KOPT-K1 (cell line): Measurements from ENCODE around the gene SPSB1.
"Not testable (repeated sequence)": the region's sequence is repeated elsewhere in the genome, so short reads cannot be mapped to it uniquely, and the experiment has no call there.

Experiments
- H3K27ac ChIP-seq: fragments of 200-600 bp; sonication (generic); 2 replicates; pipeline ENCODE4 v1.5.1; 2016; ENCODE audit warnings: antibody characterized with exemption, mild to moderate bottlenecking, low read depth, low read length; ENCODE audit not compliant: poor library complexity, severe bottlenecking
- H3K36me3 ChIP-seq: fragments of 200-600 bp; sonication (generic); 2 replicates; pipeline ENCODE4 v1.5.1; 2017; ENCODE audit warnings: antibody characterized with exemption, mild to moderate bottlenecking, low read length, moderate library complexity; ENCODE audit not compliant: insufficient read depth
- H3K9me3 ChIP-seq: fragments of 200-600 bp; sonication (generic); 2 replicates; pipeline ENCODE4 v1.5.1; 2017; ENCODE audit warnings: antibody characterized with exemption, low read length, mild to moderate bottlenecking; ENCODE audit not compliant: insufficient read depth, poor library complexity, severe bottlenecking

Gene SPSB1

DNA sequence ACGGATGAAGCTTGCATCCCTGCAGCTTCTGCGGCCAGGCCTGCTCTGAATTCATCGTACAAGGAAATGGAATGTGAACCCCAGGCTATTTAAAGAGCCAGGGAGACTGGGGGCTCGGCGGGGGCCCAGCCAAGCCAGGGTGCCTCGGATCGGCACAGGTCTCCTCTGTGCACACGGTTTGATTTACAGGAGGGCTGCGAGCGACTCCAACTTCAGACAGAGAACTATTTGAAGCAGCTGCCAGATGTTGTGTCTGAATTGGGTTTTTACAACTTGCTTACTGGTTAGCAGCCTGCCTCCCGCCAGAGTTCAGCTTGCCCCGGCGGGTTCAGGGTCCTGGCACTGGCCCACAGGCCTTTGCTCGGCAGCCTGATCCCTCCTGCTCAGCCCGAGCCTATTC, 83.2 kb downstream of the SPSB1 start:
- no peak overlapping the region for H3K27ac ChIP-seq
- no peaks in the 10 kb centered on the region for H3K36me3 ChIP-seq
- no peaks in the 10 kb centered on the region for H3K9me3 ChIP-seq

DNA sequence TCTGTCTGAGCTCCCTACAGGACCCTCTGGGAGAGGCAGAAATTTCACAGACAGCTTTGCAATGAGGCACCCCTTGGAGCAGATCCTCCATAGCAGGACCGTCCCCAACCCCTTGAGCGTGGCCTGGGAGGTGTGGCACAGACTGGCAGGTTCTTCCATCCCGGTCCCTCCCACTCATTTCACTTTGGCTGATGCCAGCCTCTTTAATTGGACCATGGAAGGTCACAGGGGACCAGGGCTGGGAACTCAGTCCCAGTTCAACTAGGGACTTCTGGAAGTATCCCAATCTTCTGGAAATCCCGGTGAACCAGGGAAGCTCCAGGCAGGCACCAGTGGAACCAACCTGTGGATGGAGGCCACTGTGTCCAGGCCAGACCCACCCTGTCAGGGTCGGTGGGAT, 83.7 kb downstream of the SPSB1 start:
- Histone ChIP-seq H3K36me3 (no peaks in the 10 kb centered on the region), H3K9me3 (no peaks in the 10 kb centered on the region), H3K27ac (no peak overlapping the region)

DNA sequence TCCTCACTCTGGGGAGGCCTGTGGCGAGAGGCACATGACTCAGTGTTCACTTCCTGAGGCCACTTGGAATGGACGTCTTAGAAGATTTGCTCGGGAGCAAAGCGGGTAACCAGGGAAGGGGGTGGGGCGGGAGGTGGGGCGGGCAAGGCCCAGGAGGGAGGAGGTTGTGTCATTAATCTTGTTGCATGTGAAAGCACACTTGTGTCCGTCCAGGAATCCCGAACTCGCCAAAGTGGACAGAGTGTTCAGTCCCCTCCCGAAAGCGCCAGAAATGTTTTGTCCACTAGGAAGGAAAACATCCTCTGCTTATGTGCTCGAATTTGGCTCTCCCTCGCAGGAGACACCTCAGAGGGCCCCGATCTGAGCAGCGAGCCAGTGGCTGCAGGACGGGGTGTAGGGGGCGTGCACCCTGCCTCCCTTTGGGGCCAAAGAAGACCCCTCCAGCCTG, 84.2 kb downstream of the SPSB1 start:
- Histone ChIP-seq H3K36me3 (no peaks in the 10 kb centered on the region), H3K9me3 (no peaks in the 10 kb centered on the region), H3K27ac (no peak overlapping the region)

DNA sequence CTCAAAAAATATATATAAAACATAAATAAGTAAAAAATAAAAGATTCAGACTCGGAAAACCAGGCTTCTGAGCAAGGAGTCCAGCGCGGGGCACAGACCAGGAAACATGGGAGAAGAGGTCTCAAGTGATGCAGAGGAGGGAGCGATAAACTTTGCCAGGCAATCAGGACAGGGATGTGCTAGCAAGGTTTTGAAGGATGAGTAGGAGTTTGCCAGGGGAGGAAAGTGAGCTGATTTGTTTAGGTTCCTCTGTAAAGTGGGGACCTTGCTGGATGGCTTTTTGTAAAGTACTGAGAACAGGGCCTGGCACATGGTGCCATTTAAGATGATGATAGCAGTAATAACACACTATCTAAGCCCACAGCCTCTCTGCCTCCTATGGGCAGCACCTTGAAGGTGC, 86.1 kb downstream of the SPSB1 start:
- Histone ChIP-seq H3K27ac (no peak overlapping the region), H3K36me3 (no peaks in the 10 kb centered on the region), H3K9me3 (no peaks in the 10 kb centered on the region)

DNA sequence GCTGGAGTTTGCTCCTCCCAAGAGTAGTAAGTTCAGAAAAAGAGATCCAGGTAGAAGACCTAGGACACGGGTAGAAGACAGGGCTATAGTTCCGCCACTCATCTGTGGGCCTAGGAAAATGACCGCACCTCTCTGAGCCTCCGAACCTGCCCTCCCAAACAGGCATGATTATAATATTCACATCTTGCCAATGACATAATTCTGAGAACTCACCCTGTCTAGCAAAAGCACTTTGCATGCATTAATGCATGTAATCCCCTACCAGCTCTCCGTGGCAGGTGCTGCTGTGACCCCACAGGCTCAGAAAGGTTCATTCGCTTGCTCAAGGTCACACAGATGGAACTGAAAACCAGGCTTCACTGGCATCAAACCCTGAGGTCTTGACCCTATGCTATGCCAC, 88.0 kb downstream of the SPSB1 start:
- no peaks in the 10 kb centered on the region for H3K36me3 ChIP-seq
- H3K9me3 ChIP-seq = no peaks in the 10 kb centered on the region
- no peak overlapping the region for H3K27ac ChIP-seq

DNA sequence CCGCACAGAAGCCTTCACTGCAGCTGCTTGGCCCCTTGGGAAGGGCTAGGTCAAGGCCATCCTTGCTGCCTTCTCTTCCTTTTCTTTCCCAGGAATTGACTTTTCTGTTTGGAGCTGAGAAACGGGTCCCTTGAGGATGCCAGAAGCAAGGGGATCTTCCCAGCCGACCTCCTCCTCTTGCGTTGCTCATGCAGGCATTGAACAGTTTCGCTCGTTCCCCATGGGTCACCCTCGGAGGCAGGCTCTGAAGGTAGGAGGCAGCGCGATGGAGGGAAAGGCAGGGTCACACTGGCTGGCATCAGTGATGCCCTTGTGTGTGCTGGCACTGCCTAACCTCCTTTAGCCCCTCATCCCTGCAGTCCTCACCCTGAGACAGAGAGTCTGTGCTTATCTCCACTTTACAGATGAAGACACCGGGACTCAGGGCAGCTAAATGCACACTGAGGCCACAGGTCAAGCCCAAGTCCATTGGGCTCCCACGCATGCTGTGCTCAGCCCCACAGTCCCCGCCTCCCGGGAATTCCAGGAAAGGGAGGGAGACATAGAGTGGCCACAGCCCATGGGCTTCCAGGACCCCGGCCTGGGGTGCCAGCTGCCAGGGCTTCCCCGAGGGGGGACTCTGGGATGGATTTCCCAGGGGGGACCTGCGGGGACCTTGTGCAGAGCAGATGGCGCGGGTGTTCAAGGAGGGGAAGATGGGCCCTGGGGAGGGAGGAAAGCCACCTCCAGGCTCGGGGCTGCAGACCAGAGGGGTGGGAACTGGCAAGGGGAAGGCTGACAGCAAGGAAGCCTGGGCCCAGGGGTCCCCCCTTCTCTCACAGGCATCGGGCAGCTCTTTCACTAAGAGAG, 90.2 kb downstream of the SPSB1 start:
- Histone ChIP-seq H3K27ac (no peak overlapping the region), H3K9me3 (no peaks in the 10 kb centered on the region), H3K36me3 (no peaks in the 10 kb centered on the region)

DNA sequence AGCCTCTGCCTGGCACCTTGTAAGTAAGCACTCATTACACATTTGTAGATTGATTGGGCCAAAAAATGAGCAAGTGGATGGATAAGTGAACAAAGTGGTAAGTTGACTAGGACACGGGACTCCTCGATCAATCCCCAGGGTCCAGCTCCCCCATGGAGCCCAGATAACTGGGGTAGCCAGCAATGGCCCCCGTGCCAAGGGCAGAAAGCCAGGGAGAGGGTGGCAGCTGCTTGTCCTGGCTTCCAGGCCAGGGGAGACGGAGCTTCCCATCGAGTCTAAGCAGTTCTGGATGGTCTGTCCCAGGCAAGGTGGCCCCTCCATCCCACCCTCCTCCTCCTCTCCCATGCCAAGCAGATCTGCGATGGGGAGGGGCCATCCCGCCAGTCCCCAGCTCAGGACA, 91.4 kb downstream of the SPSB1 start:
- Histone ChIP-seq H3K27ac (no peak overlapping the region), H3K9me3 (no peaks in the 10 kb centered on the region), H3K36me3 (no peaks in the 10 kb centered on the region)

DNA sequence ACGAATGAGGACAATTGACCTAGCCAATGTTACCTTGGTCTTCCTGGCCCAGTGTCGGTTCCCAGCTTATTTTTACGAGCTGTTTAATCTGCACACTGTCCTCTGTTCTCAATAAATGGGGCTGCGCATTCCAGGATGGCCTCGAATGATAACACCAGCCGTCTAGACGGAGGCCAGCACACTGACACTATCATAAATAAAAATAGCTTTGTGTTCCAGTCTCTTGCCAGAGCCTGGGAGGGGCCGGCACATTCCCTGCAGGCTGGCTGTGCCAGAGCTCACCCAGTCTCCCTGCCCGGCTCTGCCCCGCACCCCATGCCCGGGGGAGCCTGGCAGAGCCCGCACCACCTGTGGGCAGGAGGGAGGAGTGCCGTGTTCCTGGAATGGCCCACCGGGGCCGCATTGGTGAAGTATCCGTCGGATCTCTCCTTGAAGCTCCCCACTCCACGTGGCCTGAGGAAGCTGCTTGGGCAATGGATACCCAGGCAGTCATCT, 92.1 kb downstream of the SPSB1 start:
- Histone ChIP-seq H3K36me3 (no peaks in the 10 kb centered on the region), H3K27ac (no peak overlapping the region), H3K9me3 (no peaks in the 10 kb centered on the region)

DNA sequence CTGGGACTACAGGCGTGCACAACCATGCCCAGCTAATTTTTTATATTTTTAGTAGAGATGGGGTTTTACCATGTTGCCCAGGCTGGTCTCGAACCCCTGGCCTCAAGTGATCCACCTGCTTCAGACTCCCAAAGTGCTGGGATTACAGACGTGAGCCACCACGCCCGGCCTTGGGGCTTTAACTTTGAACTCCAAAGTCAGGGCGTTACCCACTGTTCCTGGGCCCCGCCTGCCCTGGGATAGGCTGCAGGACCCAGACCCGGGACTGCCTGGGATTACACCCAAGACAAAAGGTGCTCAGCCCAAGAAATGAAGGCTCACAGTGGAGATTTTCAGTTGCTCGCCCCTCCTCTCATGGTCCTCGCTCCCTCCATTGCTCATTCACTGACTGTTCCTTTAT, 92.7 kb downstream of the SPSB1 start:
- not testable (repeated sequence) for H3K27ac ChIP-seq, H3K9me3 ChIP-seq, H3K36me3 ChIP-seq

DNA sequence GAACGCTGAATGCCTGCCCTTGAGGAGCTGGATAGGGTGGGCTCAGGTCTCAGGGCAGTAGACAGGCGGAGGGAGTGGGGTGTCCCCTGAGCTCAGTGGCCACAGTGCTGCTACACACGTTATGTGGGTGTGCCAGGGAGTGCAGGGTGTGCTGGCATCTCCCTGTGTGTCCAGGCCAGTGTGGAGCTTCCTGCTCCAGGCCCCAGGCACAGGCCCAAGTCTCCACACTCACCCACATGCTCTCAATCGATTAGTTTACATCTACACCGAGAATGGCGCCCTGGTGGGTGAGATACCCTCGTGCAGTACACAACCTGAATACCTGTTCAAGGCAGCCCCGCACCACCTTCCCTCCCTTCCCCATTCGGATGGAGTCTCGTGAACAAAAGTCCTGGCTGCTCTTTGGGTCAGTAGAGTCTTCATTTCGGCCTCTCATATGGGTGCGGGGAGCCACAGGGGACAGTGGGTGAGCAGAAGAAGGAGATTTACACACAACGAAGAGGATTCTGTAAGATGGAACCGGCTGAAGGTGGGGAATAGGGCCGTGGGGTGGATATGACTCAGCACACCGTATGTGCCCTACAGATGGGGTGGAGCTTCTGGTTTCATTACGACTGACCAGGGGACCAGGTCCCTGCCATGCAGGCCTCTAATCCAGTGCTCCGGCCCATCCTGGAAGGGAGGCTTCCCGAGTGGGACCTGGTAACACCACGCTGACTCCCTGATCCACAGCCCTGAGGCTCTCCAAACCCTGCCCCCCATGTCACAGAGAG, 93.3 kb downstream of the SPSB1 start:
- no peaks in the 10 kb centered on the region for H3K9me3 ChIP-seq
- no peaks in the 10 kb centered on the region for H3K36me3 ChIP-seq
- no peak overlapping the region for H3K27ac ChIP-seq

DNA sequence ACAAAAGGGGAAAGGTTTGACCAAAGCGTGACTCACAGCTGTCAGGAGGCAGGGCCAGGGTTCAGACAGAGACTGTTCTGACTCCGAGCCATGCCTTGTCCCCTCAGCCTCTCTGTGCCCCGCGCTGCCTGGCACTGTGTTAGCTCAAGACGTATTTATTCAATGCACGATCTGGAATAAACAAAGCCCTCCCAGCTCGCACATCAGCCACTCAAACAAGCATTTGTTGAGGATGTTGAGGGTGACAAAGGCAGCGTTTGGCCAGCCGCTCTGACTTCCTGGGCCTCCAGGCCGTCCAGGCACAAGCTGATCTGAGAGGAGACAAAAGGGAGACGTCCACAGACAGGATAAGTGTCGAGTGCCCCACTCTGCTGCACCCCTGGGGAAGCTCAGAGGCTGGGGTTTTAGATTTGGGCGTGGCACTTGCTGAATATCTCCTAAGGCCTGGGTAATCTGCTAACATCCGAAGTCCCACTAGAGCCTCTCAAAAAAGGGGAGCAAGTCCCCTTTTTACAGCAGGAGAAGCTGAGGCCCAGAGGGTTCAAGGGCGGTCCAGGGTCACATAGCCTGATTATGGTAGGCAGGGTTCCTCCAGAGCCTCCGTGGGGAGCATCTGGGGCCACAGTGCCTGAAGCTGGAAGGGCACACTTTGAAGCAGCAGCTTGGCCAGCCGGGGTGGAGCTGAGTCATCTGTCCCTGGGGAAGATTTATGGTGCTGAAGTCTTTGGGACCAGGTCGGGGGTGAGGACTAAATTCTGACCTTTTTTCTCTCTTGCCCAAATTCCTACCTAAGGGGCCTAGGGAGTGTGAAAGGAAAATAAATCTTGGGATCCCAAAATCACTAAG, 95.9 kb downstream of the SPSB1 start:
- Histone ChIP-seq H3K9me3 (no peaks in the 10 kb centered on the region), H3K27ac (no peak overlapping the region), H3K36me3 (no peaks in the 10 kb centered on the region)

DNA sequence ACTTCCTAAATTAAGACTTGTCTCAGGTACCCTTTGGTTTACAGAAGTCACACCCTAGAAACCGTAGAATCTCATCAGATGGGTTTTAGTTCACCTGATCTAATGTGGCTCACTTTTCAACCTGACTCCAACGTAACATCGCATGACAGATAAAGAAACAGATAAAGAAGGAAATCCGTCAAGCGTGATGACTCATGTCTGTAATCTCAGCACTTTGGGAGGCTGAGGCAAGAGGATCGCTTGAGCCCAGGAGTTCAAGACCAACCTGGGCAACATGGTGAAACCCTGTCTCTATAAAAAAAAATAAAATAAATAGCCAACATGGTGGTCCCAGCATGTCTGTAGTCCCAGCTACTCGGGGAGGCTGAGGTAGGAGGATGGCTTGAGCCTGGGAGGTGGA, 97.3 kb downstream of the SPSB1 start:
- no peak overlapping the region for H3K27ac ChIP-seq
- no peaks in the 10 kb centered on the region for H3K36me3 ChIP-seq
- H3K9me3 ChIP-seq = no peaks in the 10 kb centered on the region

DNA sequence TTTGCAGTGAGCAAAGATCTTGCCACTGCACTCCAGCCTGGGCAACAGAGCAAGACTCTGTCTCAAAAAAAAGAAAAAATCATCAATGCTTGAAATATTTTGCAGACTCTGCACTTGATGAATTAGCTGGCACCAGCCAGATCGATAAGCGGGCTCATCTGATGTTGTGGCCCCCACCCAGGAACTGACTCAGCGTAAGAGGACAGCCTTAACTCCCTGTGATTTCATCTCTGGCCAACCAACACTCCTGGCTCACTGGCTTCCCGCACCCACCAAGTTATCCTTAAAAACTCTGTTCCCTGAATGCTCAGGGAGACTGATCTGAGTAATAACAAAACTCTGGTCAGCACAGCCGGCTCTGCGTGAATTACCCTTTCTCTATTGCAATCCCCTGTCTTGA, 98.9 kb downstream of the SPSB1 start:
- H3K27ac ChIP-seq = no peak overlapping the region
- H3K36me3 ChIP-seq = no peaks in the 10 kb centered on the region
- no peaks in the 10 kb centered on the region for H3K9me3 ChIP-seq

DNA sequence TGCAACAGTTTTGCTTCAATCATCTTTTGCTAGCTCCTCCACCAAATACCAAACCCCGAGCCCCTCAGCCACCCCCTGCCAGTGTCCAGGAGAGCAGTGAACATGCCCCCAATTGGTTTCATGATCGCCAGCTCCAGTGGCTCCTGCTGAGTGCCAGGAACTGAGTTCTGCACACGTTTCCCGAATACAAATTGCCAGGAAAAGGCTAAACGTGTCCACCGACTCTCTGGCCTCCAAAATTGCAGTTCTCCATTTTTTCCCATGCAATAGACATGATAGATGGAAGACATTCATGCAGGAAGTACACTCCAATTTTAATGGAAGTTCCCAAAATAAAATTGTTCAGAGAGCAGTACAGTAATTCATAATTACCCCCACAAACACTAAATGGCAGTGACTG, 101.3 kb downstream of the SPSB1 start:
- H3K36me3 ChIP-seq = no peaks in the 10 kb centered on the region
- no peaks in the 10 kb centered on the region for H3K9me3 ChIP-seq
- no peak overlapping the region for H3K27ac ChIP-seq

DNA sequence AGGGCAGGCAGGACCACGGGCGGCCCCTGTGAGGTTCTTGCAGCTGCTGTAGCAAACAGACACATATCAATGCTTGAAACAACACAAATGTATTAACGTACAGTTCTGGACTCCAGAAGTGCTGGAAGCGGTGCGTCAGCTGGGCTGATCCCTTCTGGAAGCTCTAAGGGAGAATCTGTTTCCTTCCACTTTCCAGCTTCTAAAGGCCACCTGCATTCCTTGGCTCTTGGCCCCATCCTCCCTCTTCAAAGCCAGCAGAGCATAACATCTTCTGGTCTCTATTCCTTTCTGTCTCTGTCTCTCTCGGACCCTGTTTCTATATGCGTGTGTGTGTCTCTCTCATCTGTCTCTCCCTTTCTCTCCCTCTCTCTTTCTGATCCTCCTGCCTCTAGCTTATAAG, 102.3 kb downstream of the SPSB1 start:
- Histone ChIP-seq H3K27ac (no peak overlapping the region), H3K36me3 (no peaks in the 10 kb centered on the region), H3K9me3 (no peaks in the 10 kb centered on the region)
